ENCODE measurements around the gene GTF2A1. TPM values are rescaled to one million over a fixed set of nuclear protein-coding genes. Genes with fewer than 3 reads are reported as not detected.

GTF2A1 gene
- total RNA-seq, 1 experiment from 2014 or later: 49.0 TPM

DNA sequence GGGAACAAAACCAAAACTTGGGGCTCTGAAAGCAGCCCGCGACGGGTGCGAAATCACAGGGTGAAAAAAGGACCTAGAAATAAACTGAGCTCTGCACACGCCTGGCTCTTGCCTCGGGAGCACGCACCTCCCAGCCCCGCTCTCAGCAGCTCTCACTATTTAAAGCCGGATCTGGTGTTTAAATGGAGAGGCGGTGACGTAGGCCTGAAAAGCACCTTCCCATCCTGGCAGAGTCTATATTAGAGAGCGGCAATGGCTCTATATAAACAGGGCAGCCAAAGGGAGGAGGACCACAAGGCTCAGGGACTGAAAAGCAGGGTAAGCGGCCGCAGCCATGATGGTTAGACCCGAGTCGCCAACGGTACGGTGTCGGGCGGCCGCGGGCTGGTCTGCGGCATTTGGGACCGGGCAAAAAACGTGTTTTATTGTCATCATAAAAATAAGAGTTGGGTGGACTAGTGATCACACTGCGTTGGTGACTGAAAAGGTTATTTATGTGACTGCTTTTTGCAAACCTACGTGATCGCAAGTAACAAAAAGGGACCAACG lies 1.5 kb downstream of the GTF2A1 start:
- H3K4me3 Mint-ChIP-seq: peak overlapping the region; percentile 96
- peaks cover 31% of the 10 kb centered on the region for H3K4me1 Mint-ChIP-seq
- POLR2A ChIA-PET: interaction anchor here (0.5 to 1.3 kb wide), 11 partner anchors 11 to 231 kb away, joined by 3 to 12 read pairs (median 3); no protein-coding TSS in a partner anchor
- H3K27me3 Mint-ChIP-seq (ENCODE audit: low read depth): peaks cover 4% of the 10 kb centered on the region; the same call in 1 of the 2 replicates
- H3K27ac Mint-ChIP-seq: peak overlapping the region; percentile 98
- DNase-seq (ENCODE audit: low spot score): peak; percentile 82
- H3K9me3 Mint-ChIP-seq: no peaks in the 10 kb centered on the region
- peak; percentile 73 for ATAC-seq
- CTCF ChIA-PET: interaction anchor here (0.6 to 1.0 kb wide), 5 partner anchors 50 to 657 kb away, joined by 3 to 6 read pairs (median 3); no protein-coding TSS in a partner anchor
- H3K36me3 Mint-ChIP-seq: peaks cover 23% of the 10 kb centered on the region
- TF ChIP-seq FOXK1 (CRISPR knock-in tag; IDR thresholded peaks at IDR 0.05): peak; percentile 80
- peak; percentile 84; the same call in 1 of the 2 replicates for TF ChIP-seq ZNF232 (CRISPR knock-in tag; IDR thresholded peaks at IDR 0.05)
- peak; percentile 29; the same call in 1 of the 2 replicates for TF ChIP-seq HMGXB4 (CRISPR knock-in tag; IDR thresholded peaks at IDR 0.05)
- TF ChIP-seq ZNF416 (CRISPR knock-in tag; IDR thresholded peaks at IDR 0.05): peak; percentile 81
- TF ChIP-seq CREM (CRISPR knock-in tag; IDR thresholded peaks at IDR 0.05): peak; percentile 85
- TF ChIP-seq TEAD1 (CRISPR knock-in tag; IDR thresholded peaks at IDR 0.05): peak; percentile 77
- TF ChIP-seq ZNF317 (CRISPR knock-in tag; IDR thresholded peaks at IDR 0.05; ENCODE audit: borderline replicate concordance, low read depth): 0 out of 2 replicates have a peak, but pooled peaks have one; percentile 36
- TF ChIP-seq, protein P1, sequence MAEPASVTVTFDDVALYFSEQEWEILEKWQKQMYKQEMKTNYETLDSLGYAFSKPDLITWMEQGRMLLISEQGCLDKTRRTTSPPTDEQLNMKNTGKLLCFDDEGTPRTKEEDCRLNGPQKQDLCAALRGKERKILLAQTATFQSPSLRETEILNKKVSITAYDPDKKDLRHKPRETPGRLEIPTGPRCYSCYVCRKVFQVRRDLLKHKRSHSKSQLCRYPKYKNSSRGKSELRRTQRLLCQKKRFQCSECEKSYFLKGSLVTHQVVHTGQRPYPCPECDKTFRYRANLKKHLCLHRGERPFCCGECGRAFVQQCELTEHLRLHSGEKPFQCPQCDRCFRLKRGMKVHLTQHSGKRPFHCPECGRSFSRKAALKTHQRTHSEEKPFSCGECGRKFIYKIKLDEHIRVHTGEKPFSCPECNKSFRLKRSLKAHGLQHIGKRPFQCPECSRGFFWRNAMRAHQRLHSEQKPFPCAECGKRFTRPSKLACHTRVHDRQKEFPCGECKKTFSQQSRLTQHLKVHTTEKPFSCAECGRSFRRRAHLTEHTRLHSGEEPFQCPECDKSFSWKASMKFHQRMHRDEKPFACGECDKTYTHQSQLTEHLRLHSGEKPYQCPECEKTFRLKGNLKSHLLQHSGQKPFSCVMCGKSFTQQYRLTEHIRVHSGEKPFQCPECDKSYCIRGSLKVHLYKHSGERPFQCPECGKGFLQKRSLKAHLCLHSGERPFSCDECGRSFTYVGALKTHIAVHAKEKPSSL (CRISPR knock-in tag; conservative IDR thresholded peaks at IDR 0.05): 0 out of 2 replicates have a peak, but pooled peaks have one; percentile 22
- TF ChIP-seq OVOL2 (CRISPR knock-in tag; IDR thresholded peaks at IDR 0.05; ENCODE audit: borderline replicate concordance): 0 out of 2 replicates have a peak, but pooled peaks have one; percentile 66
- no peak for TF ChIP-seq ELF4 (CRISPR knock-in tag; IDR thresholded peaks at IDR 0.05; ENCODE audit: low read depth)
- TF ChIP-seq ATF6 (CRISPR knock-in tag; IDR thresholded peaks at IDR 0.05): no peak
- TF ChIP-seq USF2 (CRISPR knock-in tag; IDR thresholded peaks at IDR 0.05): peak; percentile 22; the same call in 1 of the 2 replicates
- TF ChIP-seq FOXJ3 (CRISPR knock-in tag; IDR thresholded peaks at IDR 0.05; ENCODE audit: borderline replicate concordance): no peak
- peak; percentile 43; the same call in 1 of the 2 replicates for TF ChIP-seq ZNF671 (CRISPR knock-in tag; IDR thresholded peaks at IDR 0.05)
- TF ChIP-seq, protein P2, sequence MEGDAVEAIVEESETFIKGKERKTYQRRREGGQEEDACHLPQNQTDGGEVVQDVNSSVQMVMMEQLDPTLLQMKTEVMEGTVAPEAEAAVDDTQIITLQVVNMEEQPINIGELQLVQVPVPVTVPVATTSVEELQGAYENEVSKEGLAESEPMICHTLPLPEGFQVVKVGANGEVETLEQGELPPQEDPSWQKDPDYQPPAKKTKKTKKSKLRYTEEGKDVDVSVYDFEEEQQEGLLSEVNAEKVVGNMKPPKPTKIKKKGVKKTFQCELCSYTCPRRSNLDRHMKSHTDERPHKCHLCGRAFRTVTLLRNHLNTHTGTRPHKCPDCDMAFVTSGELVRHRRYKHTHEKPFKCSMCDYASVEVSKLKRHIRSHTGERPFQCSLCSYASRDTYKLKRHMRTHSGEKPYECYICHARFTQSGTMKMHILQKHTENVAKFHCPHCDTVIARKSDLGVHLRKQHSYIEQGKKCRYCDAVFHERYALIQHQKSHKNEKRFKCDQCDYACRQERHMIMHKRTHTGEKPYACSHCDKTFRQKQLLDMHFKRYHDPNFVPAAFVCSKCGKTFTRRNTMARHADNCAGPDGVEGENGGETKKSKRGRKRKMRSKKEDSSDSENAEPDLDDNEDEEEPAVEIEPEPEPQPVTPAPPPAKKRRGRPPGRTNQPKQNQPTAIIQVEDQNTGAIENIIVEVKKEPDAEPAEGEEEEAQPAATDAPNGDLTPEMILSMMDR (IDR thresholded peaks at IDR 0.05): no peak
- peak; percentile 49; the same call in 1 of the 2 replicates for TF ChIP-seq PRRX2 (CRISPR knock-in tag; IDR thresholded peaks at IDR 0.05)
- peak; percentile 85 for TF ChIP-seq ETV6 (CRISPR knock-in tag; IDR thresholded peaks at IDR 0.05)
- TF ChIP-seq GABPB1 (CRISPR knock-in tag; IDR thresholded peaks at IDR 0.05): peak; percentile 44; the same call in 1 of the 2 replicates
- peak; percentile 79 for TF ChIP-seq AFF4 (CRISPR knock-in tag; IDR thresholded peaks at IDR 0.05; ENCODE audit: borderline replicate concordance)
- 0 out of 2 replicates have a peak, but pooled peaks have one; percentile 52 for TF ChIP-seq EMX1 (CRISPR knock-in tag; IDR thresholded peaks at IDR 0.05)
- TF ChIP-seq ZNF121 (CRISPR knock-in tag; IDR thresholded peaks at IDR 0.05): no peak
- 0 out of 2 replicates have a peak, but pooled peaks have one; percentile 57 for TF ChIP-seq SP1 (CRISPR knock-in tag; conservative IDR thresholded peaks at IDR 0.05)
- no peak for TF ChIP-seq IRF2 (CRISPR knock-in tag; IDR thresholded peaks at IDR 0.05; ENCODE audit: borderline replicate concordance, low read depth)
- TF ChIP-seq USF1 (CRISPR knock-in tag; IDR thresholded peaks at IDR 0.05): 0 out of 2 replicates have a peak, but pooled peaks have one; percentile 40
